Gastrocnemius medialis (tissue), 4 donors: Measurements from ENCODE around the gene AKAP12.

Experiments
- POLR2A ChIP-seq, 2 donors: fragments of 450-650 bp; IDR thresholded peaks; one replicate each; pipeline ENCODE4 v1.6.1; 2017; ENCODE audit warnings: antibody characterized with exemption in 2 of 2, mild to moderate bottlenecking in 2 of 2, moderate library complexity in 2 of 2
- TF ChIP-seq, protein P1 (sequence below), 5 experiments: fragments of 450-650 bp in 3 of 5; fragments of 200-600 bp in 2 of 5; sonication (generic) in 2 of 5; IDR thresholded peaks in 4 of 5; conservative IDR thresholded peaks in 1 of 5; 1 replicate in 4 of 5; 2 replicates in 1 of 5; pipeline ENCODE4 v1.5.1; 2016 to 2019; ENCODE audit warnings: antibody characterized with exemption in 5 of 5, mild to moderate bottlenecking in 3 of 5, moderate library complexity in 3 of 5

- TF ChIP-seq, protein P1, sequence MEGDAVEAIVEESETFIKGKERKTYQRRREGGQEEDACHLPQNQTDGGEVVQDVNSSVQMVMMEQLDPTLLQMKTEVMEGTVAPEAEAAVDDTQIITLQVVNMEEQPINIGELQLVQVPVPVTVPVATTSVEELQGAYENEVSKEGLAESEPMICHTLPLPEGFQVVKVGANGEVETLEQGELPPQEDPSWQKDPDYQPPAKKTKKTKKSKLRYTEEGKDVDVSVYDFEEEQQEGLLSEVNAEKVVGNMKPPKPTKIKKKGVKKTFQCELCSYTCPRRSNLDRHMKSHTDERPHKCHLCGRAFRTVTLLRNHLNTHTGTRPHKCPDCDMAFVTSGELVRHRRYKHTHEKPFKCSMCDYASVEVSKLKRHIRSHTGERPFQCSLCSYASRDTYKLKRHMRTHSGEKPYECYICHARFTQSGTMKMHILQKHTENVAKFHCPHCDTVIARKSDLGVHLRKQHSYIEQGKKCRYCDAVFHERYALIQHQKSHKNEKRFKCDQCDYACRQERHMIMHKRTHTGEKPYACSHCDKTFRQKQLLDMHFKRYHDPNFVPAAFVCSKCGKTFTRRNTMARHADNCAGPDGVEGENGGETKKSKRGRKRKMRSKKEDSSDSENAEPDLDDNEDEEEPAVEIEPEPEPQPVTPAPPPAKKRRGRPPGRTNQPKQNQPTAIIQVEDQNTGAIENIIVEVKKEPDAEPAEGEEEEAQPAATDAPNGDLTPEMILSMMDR (IDR thresholded peaks at IDR 0.05 in 4 of 5, conservative IDR thresholded peaks at IDR 0.05 in 1 of 5): no peak
- TF ChIP-seq POLR2A (IDR thresholded peaks at IDR 0.05): no peak
Observed at GRCh38 chr6:151276112-151276740, 36.5 kb downstream of the AKAP12 start.
